Neural crest cell (in vitro differentiated cells): ENCODE results near the gene SAFB. TPM values are rescaled to one million over a fixed set of nuclear protein-coding genes. Genes with fewer than 3 reads are reported as not detected.

ENCODE experiments used
- DNase-seq: peaks from one replicate; pipeline ENCODE4 v3.0.0; 2021; ENCODE audit warnings: low read depth, mixed read lengths, low spot score
- H3K27ac Mint-ChIP-seq: one replicate; pipeline ENCODE4 v1.8.0; 2021; ENCODE audit warnings: mild to moderate bottlenecking, mixed read lengths; ENCODE audit not compliant: unreplicated experiment
- H3K27me3 Mint-ChIP-seq: 2 replicates; pipeline ENCODE4 v1.8.0; 2021; ENCODE audit warnings: low read depth, mild to moderate bottlenecking, mixed read lengths
- H3K36me3 Mint-ChIP-seq: 2 replicates; pipeline ENCODE4 v1.8.0; 2021; ENCODE audit warnings: low read depth, mild to moderate bottlenecking, mixed read lengths
- H3K4me1 Mint-ChIP-seq: 2 replicates; pipeline ENCODE4 v1.8.0; 2021; ENCODE audit warnings: mixed read lengths
- H3K4me3 Mint-ChIP-seq: one replicate; pipeline ENCODE4 v1.8.0; 2021; ENCODE audit warnings: mild to moderate bottlenecking, mixed read lengths
- H3K9me3 Mint-ChIP-seq: 2 replicates; pipeline ENCODE4 v1.8.0; 2021; ENCODE audit warnings: mixed read lengths
- CTCF ChIP-seq: fragments of 200-600 bp; sonication (generic); conservative IDR thresholded peaks from 2 replicates; pipeline ENCODE4 v1.5.0; 2021; ENCODE audit warnings: antibody characterized with exemption, mild to moderate bottlenecking
- total RNA-seq: library from RNA; stranded (reverse); gene quantifications from 2 replicates; pipeline ENCODE4 v1.2.1, GENCODE V29; 2021

SAFB gene
- total RNA-seq, 1 donor from 2014 or later, result 176 TPM

GRCh38 chr19:5609881-5610448 lies 12.9 kb upstream of the SAFB start:
- H3K9me3 Mint-ChIP-seq, result no peaks in the 10 kb centered on the region
- no peak for DNase-seq
- H3K4me3 Mint-ChIP-seq, result no peak overlapping the region
- H3K27me3 Mint-ChIP-seq, result no peaks in the 10 kb centered on the region
- no peak overlapping the region for H3K27ac Mint-ChIP-seq
- TF ChIP-seq CTCF, result no peak
- H3K36me3 Mint-ChIP-seq, result peaks cover 30% of the 10 kb centered on the region
- H3K4me1 Mint-ChIP-seq, result no peaks in the 10 kb centered on the region

GRCh38 chr19:5612891-5613865 lies 9.7 kb upstream of the SAFB start:
- Mint-ChIP-seq H3K27me3 (no peaks in the 10 kb centered on the region), H3K4me1 (no peaks in the 10 kb centered on the region), H3K27ac (no peak overlapping the region), H3K36me3 (peaks cover 26% of the 10 kb centered on the region), H3K9me3 (no peaks in the 10 kb centered on the region), H3K4me3 (no peak overlapping the region)
- TF ChIP-seq CTCF, result no peak
- no peak for DNase-seq

- Mint-ChIP-seq H3K36me3 (peaks cover 27% of the 10 kb centered on the region), H3K27me3 (no peaks in the 10 kb centered on the region), H3K27ac (no peak overlapping the region), H3K9me3 (no peaks in the 10 kb centered on the region), H3K4me1 (peaks cover 12% of the 10 kb centered on the region), H3K4me3 (no peak overlapping the region)
- DNase-seq, result no peak
- no peak for TF ChIP-seq CTCF
These were observed 7.0 kb upstream of the SAFB start for GRCh38 chr19:5615756-5616327.

- Mint-ChIP-seq H3K9me3 (no peaks in the 10 kb centered on the region), H3K36me3 (peaks cover 27% of the 10 kb centered on the region), H3K4me1 (peaks cover 18% of the 10 kb centered on the region), H3K27me3 (no peaks in the 10 kb centered on the region), H3K4me3 (peak overlapping the region; percentile 27), H3K27ac (no peak overlapping the region)
- no peak for DNase-seq
- no peak for TF ChIP-seq CTCF
These were observed 5.8 kb upstream of the SAFB start for GRCh38 chr19:5617080-5617479.

GRCh38 chr19:5618591-5618990 lies 4.3 kb upstream of the SAFB start:
- no peak for TF ChIP-seq CTCF
- H3K4me1 Mint-ChIP-seq, result peaks cover 24% of the 10 kb centered on the region
- H3K9me3 Mint-ChIP-seq, result no peaks in the 10 kb centered on the region
- peak overlapping the region; percentile 57 for H3K4me3 Mint-ChIP-seq
- no peak overlapping the region for H3K27ac Mint-ChIP-seq
- peaks cover 20% of the 10 kb centered on the region for H3K36me3 Mint-ChIP-seq
- no peaks in the 10 kb centered on the region for H3K27me3 Mint-ChIP-seq
- no peak for DNase-seq
